ENCODE measurements around the gene ROCK2. TPM values are rescaled to one million over a fixed set of nuclear protein-coding genes. Genes with fewer than 3 reads are reported as not detected.

The ROCK2 gene
- total and polyA plus RNA-seq, 4 donors, result 21.3 to 68.3 (median 36.7) TPM

DNA sequence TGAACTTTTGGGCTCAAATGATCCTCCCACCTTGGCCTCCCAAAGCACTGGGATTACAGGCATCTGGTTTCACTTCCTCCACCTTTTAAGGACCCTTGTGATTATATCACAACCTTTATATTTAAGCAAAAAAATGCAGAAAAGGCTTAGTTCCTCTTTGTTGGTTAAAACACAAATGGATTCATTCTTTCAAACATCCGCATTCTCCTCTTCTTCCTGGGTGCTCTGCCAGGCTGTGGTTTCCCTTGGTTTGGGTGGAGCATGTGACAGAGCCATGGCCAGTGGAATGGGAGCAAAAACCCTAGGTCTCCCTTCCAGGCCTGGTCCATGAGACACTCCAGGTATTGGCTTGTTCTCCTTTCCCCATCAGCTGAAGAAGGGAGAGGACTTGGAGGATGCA, 199.1 kb downstream of the ROCK2 start:
- no peak for DNase-seq (ENCODE audit: low read depth in 4 of 6, low spot score in 6 of 6)
- no peaks in the 10 kb centered on the region for H3K4me1 ChIP-seq (ENCODE audit: control insufficient read depth, insufficient read depth, low read length)
- no peaks in the 10 kb centered on the region for H3K27me3 ChIP-seq (ENCODE audit: control insufficient read depth, insufficient read depth, low read length)
- H3K27ac ChIP-seq (ENCODE audit: low read depth, low read length), result no peak overlapping the region
- peaks cover 3% of the 10 kb centered on the region for H3K36me3 ChIP-seq (ENCODE audit: control insufficient read depth, insufficient read depth, low read length)
- no CpG with 5 or more reads among the region's 1 CpG for WGBS (ENCODE audit: insufficient coverage)
- H3K9me3 ChIP-seq (ENCODE audit: control insufficient read depth, insufficient read depth, low read length), result no peaks in the 10 kb centered on the region
- no peak overlapping the region for H3K4me3 ChIP-seq (ENCODE audit: low read depth, low read length)

DNA sequence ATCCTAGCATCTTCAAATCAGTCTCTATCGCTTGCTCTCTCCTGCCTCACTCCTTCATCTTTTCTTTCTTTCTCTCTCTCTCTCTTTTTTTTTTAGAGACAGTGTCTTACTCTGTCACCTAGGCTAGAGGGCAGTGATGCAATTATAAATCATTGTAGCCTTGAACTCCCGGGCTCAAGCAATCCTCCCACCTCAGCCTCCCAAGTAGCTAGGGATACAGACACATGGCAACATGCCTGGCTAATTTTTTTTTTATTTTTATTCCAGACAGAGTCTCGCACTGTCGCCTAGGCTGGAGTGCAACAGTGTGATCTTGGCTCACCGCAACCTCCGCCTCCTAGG, 199.7 kb downstream of the ROCK2 start:
- DNase-seq (ENCODE audit: low read depth in 4 of 6, low spot score in 6 of 6), result peak in 1 of 6 donors; percentile 30
- Histone ChIP-seq H3K27ac (ENCODE audit: low read depth, low read length) (no peak overlapping the region), H3K27me3 (ENCODE audit: control insufficient read depth, insufficient read depth, low read length) (no peaks in the 10 kb centered on the region), H3K9me3 (ENCODE audit: control insufficient read depth, insufficient read depth, low read length) (no peaks in the 10 kb centered on the region), H3K36me3 (ENCODE audit: control insufficient read depth, insufficient read depth, low read length) (peaks cover 3% of the 10 kb centered on the region), H3K4me1 (ENCODE audit: control insufficient read depth, insufficient read depth, low read length) (no peaks in the 10 kb centered on the region), H3K4me3 (ENCODE audit: low read depth, low read length) (no peak overlapping the region)
- 88% methylated on average over 4 of the region's 6 CpGs for WGBS (ENCODE audit: insufficient coverage)

DNA sequence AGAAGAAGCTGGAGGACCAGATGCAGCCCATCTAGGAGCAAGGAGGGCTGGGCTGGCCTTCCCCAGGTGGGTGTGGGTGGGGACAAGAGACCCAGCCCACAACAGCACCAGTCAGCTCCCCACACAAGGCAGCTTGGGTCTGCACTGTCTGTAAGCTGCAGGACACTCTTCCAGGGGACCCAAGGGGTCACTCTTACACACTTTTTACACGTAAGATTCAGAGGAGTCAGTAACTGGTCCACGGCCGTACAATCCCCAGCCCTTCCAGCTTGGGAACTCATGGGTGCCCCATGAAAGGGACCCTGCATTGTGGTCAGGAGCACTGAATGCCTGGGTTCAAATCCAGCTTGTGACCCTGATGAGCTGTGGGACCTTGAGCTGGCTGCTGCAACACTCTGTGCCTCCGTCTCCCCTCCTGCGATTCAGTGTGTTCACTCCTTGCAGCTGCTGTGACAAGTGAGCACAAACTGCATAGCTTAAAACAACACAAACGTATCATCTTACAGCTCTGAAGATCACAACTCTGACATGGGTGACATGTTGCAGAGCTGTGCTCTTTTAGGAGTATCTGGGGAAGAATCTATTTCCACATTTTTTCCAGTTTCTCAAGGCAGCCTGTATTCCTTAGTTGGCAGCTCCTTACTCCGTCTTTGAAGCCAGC, 200.2 kb downstream of the ROCK2 start:
- Histone ChIP-seq H3K27me3 (ENCODE audit: control insufficient read depth, insufficient read depth, low read length) (no peaks in the 10 kb centered on the region), H3K4me1 (ENCODE audit: control insufficient read depth, insufficient read depth, low read length) (no peaks in the 10 kb centered on the region), H3K9me3 (ENCODE audit: control insufficient read depth, insufficient read depth, low read length) (no peaks in the 10 kb centered on the region), H3K27ac (ENCODE audit: low read depth, low read length) (no peak overlapping the region), H3K36me3 (ENCODE audit: control insufficient read depth, insufficient read depth, low read length) (peaks cover 3% of the 10 kb centered on the region), H3K4me3 (ENCODE audit: low read depth, low read length) (no peak overlapping the region)
- 87% methylated on average over 4 of the region's 7 CpGs for WGBS (ENCODE audit: insufficient coverage)
- peak in 1 of 6 donors; percentile 52 for DNase-seq (ENCODE audit: low read depth in 4 of 6, low spot score in 6 of 6)

DNA sequence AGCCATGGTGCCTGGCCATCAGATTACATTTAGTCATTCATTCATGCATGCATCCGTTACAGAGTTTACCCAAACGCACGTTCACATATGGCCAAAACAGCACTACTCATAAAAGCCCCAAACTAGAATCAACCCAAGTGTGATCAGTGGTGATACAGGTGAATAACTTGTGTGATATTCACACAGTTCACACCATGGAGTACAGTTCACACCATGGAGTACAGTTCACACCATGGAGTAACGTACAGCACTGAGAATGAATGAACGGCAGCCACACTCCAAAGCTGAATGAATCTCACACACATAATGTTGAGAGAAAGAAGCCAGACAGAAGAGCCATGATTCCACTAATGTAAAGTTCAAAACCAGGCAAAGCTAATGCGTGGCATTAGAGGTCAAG, 201.4 kb downstream of the ROCK2 start:
- WGBS (ENCODE audit: insufficient coverage), result 90% methylated on average over 3 of the region's 6 CpGs

DNA sequence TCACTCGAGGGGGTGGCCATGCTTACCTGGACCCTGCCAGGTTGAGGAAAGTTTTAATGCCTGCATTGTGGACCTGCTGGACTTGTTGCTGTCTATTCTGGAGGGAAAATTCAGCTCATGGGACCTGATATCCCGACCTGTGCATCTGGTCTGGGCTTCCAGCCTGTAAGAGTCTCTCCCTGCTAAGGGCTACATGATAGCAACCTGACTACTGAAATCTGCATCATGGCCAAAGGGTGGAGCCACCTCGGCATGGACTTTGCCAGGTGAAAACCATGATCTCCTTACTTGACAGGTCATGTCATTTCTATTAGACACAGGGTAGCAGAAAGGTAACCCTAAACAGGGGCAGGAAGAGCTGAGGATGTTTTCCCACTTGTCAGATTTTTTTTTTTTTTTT, 202.1 kb downstream of the ROCK2 start:
- no peak overlapping the region for H3K4me3 ChIP-seq (ENCODE audit: low read depth, low read length)
- no peak for DNase-seq (ENCODE audit: low read depth in 4 of 6, low spot score in 6 of 6)
- H3K27ac ChIP-seq (ENCODE audit: low read depth, low read length), result no peak overlapping the region
- no peaks in the 10 kb centered on the region for H3K9me3 ChIP-seq (ENCODE audit: control insufficient read depth, insufficient read depth, low read length)
- H3K27me3 ChIP-seq (ENCODE audit: control insufficient read depth, insufficient read depth, low read length), result no peaks in the 10 kb centered on the region
- H3K36me3 ChIP-seq (ENCODE audit: control insufficient read depth, insufficient read depth, low read length), result peaks cover 3% of the 10 kb centered on the region
- 89% methylated on average over 3 of the region's 3 CpGs for WGBS (ENCODE audit: insufficient coverage)
- H3K4me1 ChIP-seq (ENCODE audit: control insufficient read depth, insufficient read depth, low read length), result no peaks in the 10 kb centered on the region

More for the DNA sequence above, 201.4 kb downstream of the ROCK2 start:
- no peaks in the 10 kb centered on the region for H3K27me3 ChIP-seq (ENCODE audit: control insufficient read depth, insufficient read depth, low read length)
- H3K4me1 ChIP-seq (ENCODE audit: control insufficient read depth, insufficient read depth, low read length), result no peaks in the 10 kb centered on the region
- peaks cover 3% of the 10 kb centered on the region for H3K36me3 ChIP-seq (ENCODE audit: control insufficient read depth, insufficient read depth, low read length)
- no peak for DNase-seq (ENCODE audit: low read depth in 4 of 6, low spot score in 6 of 6)
- H3K4me3 ChIP-seq (ENCODE audit: low read depth, low read length), result no peak overlapping the region
- no peak overlapping the region for H3K27ac ChIP-seq (ENCODE audit: low read depth, low read length)
- no peaks in the 10 kb centered on the region for H3K9me3 ChIP-seq (ENCODE audit: control insufficient read depth, insufficient read depth, low read length)

DNA sequence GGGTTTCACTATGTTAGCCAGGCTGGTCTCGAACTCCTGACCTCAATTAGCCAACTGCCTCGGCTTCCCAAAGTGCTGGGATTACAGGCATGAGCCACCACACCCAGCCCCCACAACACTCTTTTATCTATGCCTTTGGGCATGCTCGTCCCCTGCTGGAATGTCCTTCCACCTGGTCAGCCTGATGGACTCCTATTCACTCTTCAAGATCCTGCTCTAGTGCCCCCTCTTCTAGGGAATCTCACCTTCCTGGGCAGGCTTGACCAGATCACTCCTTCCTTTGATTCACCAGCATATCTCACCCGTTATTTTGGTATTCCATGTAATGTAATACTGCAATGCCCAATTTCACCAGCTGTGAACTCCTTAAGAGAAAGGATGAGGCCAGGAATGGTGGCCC, 203.1 kb downstream of the ROCK2 start:
- no peak overlapping the region for H3K4me3 ChIP-seq (ENCODE audit: low read depth, low read length)
- no peaks in the 10 kb centered on the region for H3K9me3 ChIP-seq (ENCODE audit: control insufficient read depth, insufficient read depth, low read length)
- 88% methylated on average over 2 of the region's 4 CpGs for WGBS (ENCODE audit: insufficient coverage)
- DNase-seq (ENCODE audit: low read depth in 4 of 6, low spot score in 6 of 6), result no peak
- H3K27ac ChIP-seq (ENCODE audit: low read depth, low read length), result no peak overlapping the region
- peaks cover 3% of the 10 kb centered on the region for H3K36me3 ChIP-seq (ENCODE audit: control insufficient read depth, insufficient read depth, low read length)
- no peaks in the 10 kb centered on the region for H3K27me3 ChIP-seq (ENCODE audit: control insufficient read depth, insufficient read depth, low read length)
- H3K4me1 ChIP-seq (ENCODE audit: control insufficient read depth, insufficient read depth, low read length), result no peaks in the 10 kb centered on the region

DNA sequence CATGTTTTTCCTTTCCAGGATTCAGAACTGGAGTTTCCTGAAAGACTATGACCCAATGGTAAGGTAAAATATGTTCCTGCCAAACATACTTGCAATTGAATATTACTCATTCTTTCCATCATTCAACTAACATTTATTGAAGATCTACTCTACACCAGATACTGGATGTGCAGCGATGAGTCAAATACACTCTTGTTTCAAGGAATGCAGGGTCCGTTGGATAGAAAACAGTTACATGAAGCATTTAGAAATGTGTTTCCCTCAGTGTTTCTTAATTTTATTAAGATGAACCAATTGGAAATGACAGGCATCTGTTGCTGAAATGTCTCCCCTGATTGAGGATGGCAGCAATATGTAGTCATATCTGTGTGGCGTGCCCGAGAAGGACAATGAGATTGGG, 203.9 kb downstream of the ROCK2 start:
- no peaks in the 10 kb centered on the region for H3K27me3 ChIP-seq (ENCODE audit: control insufficient read depth, insufficient read depth, low read length)
- H3K36me3 ChIP-seq (ENCODE audit: control insufficient read depth, insufficient read depth, low read length), result peaks cover 3% of the 10 kb centered on the region
- H3K4me1 ChIP-seq (ENCODE audit: control insufficient read depth, insufficient read depth, low read length), result no peaks in the 10 kb centered on the region
- WGBS (ENCODE audit: insufficient coverage), result 71% methylated on average over 1 of the region's 4 CpGs
- DNase-seq (ENCODE audit: low read depth in 4 of 6, low spot score in 6 of 6), result no peak
- no peak overlapping the region for H3K27ac ChIP-seq (ENCODE audit: low read depth, low read length)
- H3K4me3 ChIP-seq (ENCODE audit: low read depth, low read length), result no peak overlapping the region
- no peaks in the 10 kb centered on the region for H3K9me3 ChIP-seq (ENCODE audit: control insufficient read depth, insufficient read depth, low read length)

DNA sequence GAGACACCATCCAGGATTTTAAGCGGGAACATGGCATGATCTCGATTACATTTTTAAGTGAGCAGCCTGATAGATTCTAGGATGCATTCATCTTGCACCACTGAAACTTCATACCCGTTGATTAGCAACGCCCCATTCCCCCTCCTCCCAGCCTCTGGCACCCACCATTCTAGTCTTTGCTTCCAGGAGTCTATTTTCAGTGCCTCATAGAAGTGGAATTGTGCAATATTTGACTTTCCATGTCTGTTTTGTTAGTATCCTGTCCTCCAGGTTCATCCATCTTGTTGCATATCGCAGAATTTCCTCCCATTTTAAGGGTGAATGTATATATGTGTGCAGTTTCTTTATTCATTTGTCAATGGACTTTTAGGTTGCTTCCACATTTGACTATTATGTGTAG, 210.1 kb downstream of the ROCK2 start:
- Histone ChIP-seq H3K27me3 (ENCODE audit: control insufficient read depth, insufficient read depth, low read length) (peaks cover 2% of the 10 kb centered on the region), H3K4me1 (ENCODE audit: control insufficient read depth, insufficient read depth, low read length) (peaks cover 37% of the 10 kb centered on the region), H3K4me3 (ENCODE audit: low read depth, low read length) (no peak overlapping the region), H3K27ac (ENCODE audit: low read depth, low read length) (no peak overlapping the region), H3K9me3 (ENCODE audit: control insufficient read depth, insufficient read depth, low read length) (no peaks in the 10 kb centered on the region), H3K36me3 (ENCODE audit: control insufficient read depth, insufficient read depth, low read length) (no peaks in the 10 kb centered on the region)
- DNase-seq (ENCODE audit: low read depth in 4 of 6, low spot score in 6 of 6), result peak in 1 of 6 donors; percentile 30
- WGBS (ENCODE audit: insufficient coverage), result 73% methylated on average over 2 of the region's 5 CpGs

DNA sequence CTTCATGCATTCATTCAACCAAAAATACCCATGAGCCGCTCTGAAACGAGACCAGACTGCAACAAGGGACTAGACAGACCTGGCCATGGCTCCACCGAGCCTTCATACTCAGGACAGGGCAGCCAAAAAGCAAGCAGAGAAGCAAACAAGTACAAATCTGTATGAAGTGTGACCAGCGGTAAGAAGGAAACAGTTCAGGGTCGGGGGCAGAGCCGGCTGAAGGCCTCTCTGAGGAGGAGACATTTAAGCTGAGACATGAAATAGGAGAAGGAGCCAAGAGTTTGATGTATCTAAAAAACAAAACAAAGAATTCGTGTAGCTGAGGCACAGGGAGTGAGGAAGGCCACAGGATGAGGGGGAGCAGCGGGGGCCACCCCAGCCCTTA, 210.5 kb downstream of the ROCK2 start:
- Histone ChIP-seq H3K27ac (ENCODE audit: low read depth, low read length) (no peak overlapping the region), H3K36me3 (ENCODE audit: control insufficient read depth, insufficient read depth, low read length) (no peaks in the 10 kb centered on the region), H3K4me3 (ENCODE audit: low read depth, low read length) (peak overlapping the region; percentile 49), H3K4me1 (ENCODE audit: control insufficient read depth, insufficient read depth, low read length) (peaks cover 37% of the 10 kb centered on the region), H3K27me3 (ENCODE audit: control insufficient read depth, insufficient read depth, low read length) (peaks cover 2% of the 10 kb centered on the region), H3K9me3 (ENCODE audit: control insufficient read depth, insufficient read depth, low read length) (no peaks in the 10 kb centered on the region)
- WGBS (ENCODE audit: insufficient coverage), result 38% methylated on average over 8 of the region's 8 CpGs
- DNase-seq (ENCODE audit: low read depth in 4 of 6, low spot score in 6 of 6), result no peak

DNA sequence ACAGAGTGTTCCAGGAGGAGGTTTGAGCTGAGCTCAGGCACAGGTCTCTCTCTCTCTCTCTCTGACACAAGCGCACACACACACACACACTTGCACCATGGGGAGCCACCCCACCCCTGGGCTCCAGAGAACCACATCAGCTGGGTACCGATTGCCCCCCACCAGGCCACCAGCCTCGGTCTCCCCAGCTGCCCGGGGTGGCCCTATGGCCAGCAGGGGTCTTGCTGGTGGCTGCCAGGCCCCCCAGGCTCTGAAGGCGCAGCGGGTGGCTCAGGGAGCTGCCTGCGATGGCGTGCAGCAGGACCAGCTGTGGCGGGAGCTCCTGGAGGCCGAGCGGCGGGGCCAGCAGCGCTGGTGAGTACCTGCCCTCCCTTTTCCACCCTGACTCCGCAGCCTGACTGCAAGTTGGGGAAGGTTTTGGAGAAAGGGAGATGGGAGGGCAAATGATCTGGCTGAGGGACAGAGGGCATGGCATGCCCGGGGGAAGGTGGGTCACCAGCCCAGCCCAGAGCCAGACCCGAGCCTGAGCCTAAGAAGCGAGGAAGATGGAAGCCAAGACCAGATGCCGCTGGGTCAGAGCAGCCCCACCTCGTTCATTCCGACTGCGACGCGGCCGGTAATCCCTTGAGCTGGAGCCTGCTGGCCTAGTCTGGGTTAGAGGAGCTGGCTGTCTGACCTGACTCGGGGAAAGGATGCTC, 211.0 kb downstream of the ROCK2 start:
- H3K36me3 ChIP-seq (ENCODE audit: control insufficient read depth, insufficient read depth, low read length), result no peaks in the 10 kb centered on the region
- H3K4me3 ChIP-seq (ENCODE audit: low read depth, low read length), result peak overlapping the region; percentile 49
- DNase-seq (ENCODE audit: low read depth in 4 of 6, low spot score in 6 of 6), result peak in 3 of 6 donors; percentile 19 to 52 (median 45)
- no peaks in the 10 kb centered on the region for H3K9me3 ChIP-seq (ENCODE audit: control insufficient read depth, insufficient read depth, low read length)
- peaks cover 2% of the 10 kb centered on the region for H3K27me3 ChIP-seq (ENCODE audit: control insufficient read depth, insufficient read depth, low read length)
- WGBS (ENCODE audit: insufficient coverage), result 13% methylated on average over 25 of the region's 25 CpGs
- H3K4me1 ChIP-seq (ENCODE audit: control insufficient read depth, insufficient read depth, low read length), result peaks cover 37% of the 10 kb centered on the region
- peak overlapping the region; percentile 36 for H3K27ac ChIP-seq (ENCODE audit: low read depth, low read length)
